GM12878 (cell line): Measurements from ENCODE around the gene GCNT4. TPM values are rescaled to one million over a fixed set of nuclear protein-coding genes. Genes with fewer than 3 reads are reported as not detected.

ENCODE experiments used
- ATAC-seq: fragments of 200-7000 bp; cut with Tn5 transposase; 3 replicates; pipeline ENCODE4 v1.9.1; 2020; ENCODE audit warnings: mild to moderate bottlenecking, moderate library complexity
- BruUV-seq: library from RNA; stranded (reverse); fragments of 400-500 nt; replicated peaks from 2 replicates; lab custom pipeline; 2021; lab: Mats Ljungman, UMichigan
- CTCF ChIA-PET: fragments of 300-600 bp; sonication (Branson Sonifier 250); formaldehyde crosslinking; extraction: SDS; loops from one replicate; lab custom pipeline; 2021; ENCODE audit warnings: inconsistent platforms; lab: Yijun Ruan, JAX
- POLR2A ChIA-PET: fragments of 350-600 bp; formaldehyde crosslinking; extraction: SDS; loops from one replicate; lab custom pipeline; 2021; ENCODE audit warnings: inconsistent platforms; lab: Charles Lee
- RAD21 ChIA-PET: fragments of 300-600 bp; sonication (Branson Sonifier 250); formaldehyde crosslinking; loops from one replicate; lab custom pipeline; 2023; ENCODE audit warnings: antibody characterized with exemption; ENCODE audit not compliant: unreplicated experiment; lab: Charles Lee
- SMC1A ChIA-PET: fragments of 300-600 bp; sonication (Branson Sonifier 250); formaldehyde crosslinking; loops from one replicate; lab custom pipeline; 2023; ENCODE audit not compliant: unreplicated experiment, uncharacterized antibody; lab: Charles Lee
- DNase-seq: peaks from one replicate; pipeline ENCODE4 v3.0.0-alpha.2; 2011; ENCODE audit warnings: low read depth, low spot score
- FAIRE-seq: peaks from 3 replicates; lab custom pipeline; 2011; peaks lifted over from hg19 to GRCh38; lab: Jason Lieb, UNC
- H2AFZ ChIP-seq: 2 replicates; pipeline ENCODE4 v1.6.0; 2011; ENCODE audit warnings: low read depth, low read length, control low read depth; ENCODE audit not compliant: control insufficient read depth
- H3K27ac ChIP-seq: 2 replicates; pipeline ENCODE4 v1.5.1; 2011; ENCODE audit warnings: control low read depth; ENCODE audit not compliant: control insufficient read depth, insufficient read depth
- H3K27me3 ChIP-seq, 2 experiments: replicated peaks in 1 of 2; 2 replicates each; pipeline versions ENCODE4 v1.6.0 to v1.6.1; 2011; ENCODE audit warnings: low read length in 1 of 2; ENCODE audit not compliant: control insufficient read depth in 2 of 2, insufficient read depth in 2 of 2
- H3K36me3 ChIP-seq, 2 experiments: 2 replicates each; pipeline ENCODE4 v1.5.1; 2011; ENCODE audit warnings: low read length in 1 of 2; ENCODE audit not compliant: control insufficient read depth in 2 of 2, insufficient read depth in 2 of 2
- H3K4me1 ChIP-seq: 2 replicates; pipeline ENCODE4 v1.6.1; 2011; ENCODE audit warnings: mild to moderate bottlenecking, low read length, moderate library complexity, mixed read lengths; ENCODE audit not compliant: control insufficient read depth, insufficient read depth
- H3K4me2 ChIP-seq: 2 replicates; pipeline ENCODE4 v1.6.0; 2011; ENCODE audit warnings: control low read depth; ENCODE audit not compliant: control insufficient read depth, insufficient read depth
- H3K4me3 ChIP-seq: fragments of 200-600 bp; sonication (generic); 2 replicates; pipeline ENCODE4 v1.5.1; 2016
- H3K79me2 ChIP-seq: 2 replicates; pipeline ENCODE4 v1.6.0; 2011; ENCODE audit warnings: low read length; ENCODE audit not compliant: control insufficient read depth, insufficient read depth
- H3K9ac ChIP-seq: 2 replicates; pipeline ENCODE4 v1.8.0; 2011; ENCODE audit warnings: low read length, control low read depth, mixed read lengths; ENCODE audit not compliant: control insufficient read depth, insufficient read depth
- H3K9me3 ChIP-seq: replicated peaks from 3 replicates; pipeline ENCODE4 v1.5.1; 2011; ENCODE audit warnings: mild to moderate bottlenecking, low read length; ENCODE audit not compliant: control insufficient read depth, insufficient read depth
- H4K20me1 ChIP-seq: 2 replicates; pipeline ENCODE4 v1.6.0; 2011; ENCODE audit not compliant: control insufficient read depth, insufficient read depth
- NR2C1 ChIP-seq: fragments of 450-650 bp; IDR thresholded peaks from 2 replicates; pipeline ENCODE4 v1.6.1; 2017; ENCODE audit warnings: antibody characterized with exemption, mild to moderate bottlenecking, moderate library complexity
- WGBS: methylation state at CpG from one replicate; pipeline ENCODE4 v1.1.6; 2016; ENCODE audit warnings: low lambda C conversion rate; ENCODE audit not compliant: insufficient replicate concordance, insufficient coverage; ENCODE audit errors: missing lambda C conversion rate; 5-methylcytosine and 5-hydroxymethylcytosine counted together
- in situ Hi-C: fragments of 300-500 bp; cut with MboI; formaldehyde crosslinking; loops from 9 replicates; pipeline ENCODE4 v1.14.3; 2018; ENCODE audit warnings: mixed read lengths
- intact Hi-C: fragments of 100-400 bp; cut with micrococcal nuclease; formaldehyde crosslinking; loops from one replicate; pipeline ENCODE4 v1.14.2; 2022; ENCODE audit not compliant: unreplicated experiment
- polyA plus RNA-seq, 11 experiments: library from polyadenylated mRNA; depleted of rRNA in 4 of 11; unstranded in 6 of 11; stranded (reverse) in 5 of 11; fragments of >200 nt; fragmentation: Nextera tagmentation in 4 of 11; fragmentation: Illumina TruSeq in 1 of 11; extraction: Ambion mirVana in 4 of 11; extraction: Trizol in 1 of 11; gene quantifications; 1 replicate in 1 of 11; 2 replicates in 10 of 11; pipeline versions ENCODE4 v1.2.1 to v1.2.3, GENCODE V29; 2011 to 2016; ENCODE audit warnings: inconsistent platforms in 2 of 11, missing spikeins in 2 of 11, low read depth in 1 of 11
- total RNA-seq, 4 experiments: library from RNA; depleted of rRNA in 3 of 4; stranded (reverse); fragments of >200 nt in 3 of 4; fragmentation: Illumina TruSeq in 1 of 4; extraction: Trizol in 1 of 4; gene quantifications; 2 replicates each; pipeline versions ENCODE4 v1.2.1 to v1.2.3, GENCODE V29; 2013 to 2021
- TF ChIP-seq, protein P1 (sequence below): IDR thresholded peaks from 2 replicates; pipeline ENCODE4 v1.6.1; 2011; ENCODE audit warnings: borderline replicate concordance, low read depth, mild to moderate bottlenecking, moderate library complexity, mixed read lengths, low read length; ENCODE audit not compliant: insufficient read depth; ENCODE audit errors: extremely low read length
- TF ChIP-seq, protein P2 (sequence below): IDR thresholded peaks from 2 replicates; pipeline ENCODE4 v1.6.1; 2011; ENCODE audit warnings: borderline replicate concordance, low read depth, mild to moderate bottlenecking, moderate library complexity, low read length; ENCODE audit not compliant: insufficient read depth, poor library complexity, severe bottlenecking

The GCNT4 gene
- total and polyA plus RNA-seq, 10 of the 15 experiments (the other 5 are each of a cell fraction or from before 2014, with no cell fraction given): 0.03 to 0.04 TPM; not detected in 8

DNA sequence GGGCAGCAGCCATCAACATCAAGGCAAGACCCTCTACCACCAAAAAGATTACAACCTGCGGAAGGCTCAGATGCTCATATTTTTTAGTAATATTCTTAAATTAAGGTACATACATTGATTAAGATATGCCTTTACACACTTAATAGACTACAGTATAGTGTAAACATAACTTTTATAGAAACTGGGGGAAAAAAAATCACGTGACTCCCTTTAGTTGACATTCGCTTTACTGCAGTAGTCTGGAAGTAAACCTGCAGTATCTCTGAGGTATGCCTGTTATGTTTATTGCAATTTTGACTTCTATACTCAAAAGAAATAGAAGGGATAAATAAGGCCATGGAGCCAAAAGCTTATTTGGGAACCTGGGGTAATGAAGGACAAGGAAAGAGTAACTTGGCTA, 15.1 kb upstream of the GCNT4 start:
- CTCF ChIA-PET: no interaction called here
- no peak for DNase-seq

GRCh38 chr5:75062925-75063531, 10.7 kb upstream of the GCNT4 start:
- Histone ChIP-seq H3K4me1 (peaks cover 8% of the 10 kb centered on the region; the same call in 1 of the 2 replicates), H3K36me3 (no peaks in the 10 kb centered on the region), H2AFZ (no peak overlapping the region), H4K20me1 (no peaks in the 10 kb centered on the region), H3K4me2 (no peak overlapping the region), H3K9me3 (no peaks in the 10 kb centered on the region), H3K4me3 (no peak overlapping the region), H3K9ac (no peak overlapping the region), H3K27ac (no peak overlapping the region), H3K27me3 (no peaks in the 10 kb centered on the region), H3K79me2 (no peaks in the 10 kb centered on the region)
- in situ Hi-C loops (no loop called here), intact Hi-C loops (no loop called here)
- peak; percentile 30; the same call in 1 of the 2 replicates for TF ChIP-seq NR2C1
- TF ChIP-seq, protein P1, sequence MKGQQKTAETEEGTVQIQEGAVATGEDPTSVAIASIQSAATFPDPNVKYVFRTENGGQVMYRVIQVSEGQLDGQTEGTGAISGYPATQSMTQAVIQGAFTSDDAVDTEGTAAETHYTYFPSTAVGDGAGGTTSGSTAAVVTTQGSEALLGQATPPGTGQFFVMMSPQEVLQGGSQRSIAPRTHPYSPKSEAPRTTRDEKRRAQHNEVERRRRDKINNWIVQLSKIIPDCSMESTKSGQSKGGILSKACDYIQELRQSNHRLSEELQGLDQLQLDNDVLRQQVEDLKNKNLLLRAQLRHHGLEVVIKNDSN: no peak
- ChIA-PET POLR2A (no interaction called here), RAD21 (no interaction called here), CTCF (no interaction called here), SMC1A (no interaction called here)
- BruUV-seq: no TSS peak
- DNase-seq (no peak), ATAC-seq (no peak), FAIRE-seq (no peak)
- WGBS: 50% methylated on average over 2 of the region's 2 CpGs

More for the DNA sequence above, 15.1 kb upstream of the GCNT4 start:
- H3K36me3 ChIP-seq: no peaks in the 10 kb centered on the region
- H3K79me2 ChIP-seq: no peaks in the 10 kb centered on the region
- ATAC-seq (no peak), FAIRE-seq (no peak)
- no peaks in the 10 kb centered on the region for H3K9me3 ChIP-seq
- intact Hi-C loops (no loop called here), in situ Hi-C loops (no loop called here)
- ChIA-PET SMC1A (no interaction called here), RAD21 (no interaction called here), POLR2A (no interaction called here)
- H3K27ac ChIP-seq: no peak overlapping the region
- 58% methylated on average over 3 of the region's 3 CpGs for WGBS
- no peaks in the 10 kb centered on the region for H3K27me3 ChIP-seq
- no peaks in the 10 kb centered on the region for H4K20me1 ChIP-seq
- H3K4me3 ChIP-seq: no peak overlapping the region
- no peak overlapping the region for H3K4me2 ChIP-seq
- TF ChIP-seq, protein P2, sequence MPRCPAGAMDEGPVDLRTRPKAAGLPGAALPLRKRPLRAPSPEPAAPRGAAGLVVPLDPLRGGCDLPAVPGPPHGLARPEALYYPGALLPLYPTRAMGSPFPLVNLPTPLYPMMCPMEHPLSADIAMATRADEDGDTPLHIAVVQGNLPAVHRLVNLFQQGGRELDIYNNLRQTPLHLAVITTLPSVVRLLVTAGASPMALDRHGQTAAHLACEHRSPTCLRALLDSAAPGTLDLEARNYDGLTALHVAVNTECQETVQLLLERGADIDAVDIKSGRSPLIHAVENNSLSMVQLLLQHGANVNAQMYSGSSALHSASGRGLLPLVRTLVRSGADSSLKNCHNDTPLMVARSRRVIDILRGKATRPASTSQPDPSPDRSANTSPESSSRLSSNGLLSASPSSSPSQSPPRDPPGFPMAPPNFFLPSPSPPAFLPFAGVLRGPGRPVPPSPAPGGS: no peak
- BruUV-seq: no TSS peak
- H3K9ac ChIP-seq: no peak overlapping the region
- H2AFZ ChIP-seq: no peak overlapping the region
- H3K4me1 ChIP-seq: peaks cover 8% of the 10 kb centered on the region; the same call in 1 of the 2 replicates
